ENCODE measurements around the gene KRT17.

The KRT17 gene

GRCh38 chr17:41581366-41582060 lies 42.9 kb downstream of the KRT17 start:
- no peak for DNase-seq
- TF ChIP-seq CTCF (IDR thresholded peaks at IDR 0.05) = no peak
- Mint-ChIP-seq H3K27me3 (ENCODE audit: low read depth, poor library complexity) (peaks cover 46% of the 10 kb centered on the region), H3K27ac (no peak overlapping the region), H3K4me3 (no peak overlapping the region), H3K36me3 (ENCODE audit: low read depth) (no peaks in the 10 kb centered on the region), H3K9me3 (no peaks in the 10 kb centered on the region), H3K4me1 (peaks cover 5% of the 10 kb centered on the region)

GRCh38 chr17:41580687-41581365 lies 43.5 kb downstream of the KRT17 start:
- H3K4me3 Mint-ChIP-seq = no peak overlapping the region
- H3K36me3 Mint-ChIP-seq (ENCODE audit: low read depth) = no peaks in the 10 kb centered on the region
- peaks cover 5% of the 10 kb centered on the region for H3K4me1 Mint-ChIP-seq
- no peak for TF ChIP-seq CTCF (IDR thresholded peaks at IDR 0.05)
- H3K27ac Mint-ChIP-seq = no peak overlapping the region
- H3K9me3 Mint-ChIP-seq = no peaks in the 10 kb centered on the region
- DNase-seq = no peak
- peaks cover 46% of the 10 kb centered on the region for H3K27me3 Mint-ChIP-seq (ENCODE audit: low read depth, poor library complexity)

- no peak for TF ChIP-seq CTCF (IDR thresholded peaks at IDR 0.05)
- DNase-seq = no peak
- no peaks in the 10 kb centered on the region for H3K36me3 Mint-ChIP-seq (ENCODE audit: low read depth)
- no peaks in the 10 kb centered on the region for H3K9me3 Mint-ChIP-seq
- peaks cover 5% of the 10 kb centered on the region for H3K4me1 Mint-ChIP-seq
- H3K4me3 Mint-ChIP-seq = no peak overlapping the region
- H3K27ac Mint-ChIP-seq = no peak overlapping the region
- H3K27me3 Mint-ChIP-seq (ENCODE audit: low read depth, poor library complexity) = peaks cover 42% of the 10 kb centered on the region
Measured at GRCh38 chr17:41580244-41580575, 44.2 kb downstream of the KRT17 start.

GRCh38 chr17:41579484-41580243 lies 44.7 kb downstream of the KRT17 start:
- peak; percentile 90 for DNase-seq
- no peak overlapping the region for H3K4me3 Mint-ChIP-seq
- TF ChIP-seq CTCF (IDR thresholded peaks at IDR 0.05) = peak; percentile 86
- peaks cover 5% of the 10 kb centered on the region for H3K4me1 Mint-ChIP-seq
- no peak overlapping the region for H3K27ac Mint-ChIP-seq
- H3K27me3 Mint-ChIP-seq (ENCODE audit: low read depth, poor library complexity) = peaks cover 41% of the 10 kb centered on the region
- no peaks in the 10 kb centered on the region for H3K36me3 Mint-ChIP-seq (ENCODE audit: low read depth)
- no peaks in the 10 kb centered on the region for H3K9me3 Mint-ChIP-seq

DNA sequence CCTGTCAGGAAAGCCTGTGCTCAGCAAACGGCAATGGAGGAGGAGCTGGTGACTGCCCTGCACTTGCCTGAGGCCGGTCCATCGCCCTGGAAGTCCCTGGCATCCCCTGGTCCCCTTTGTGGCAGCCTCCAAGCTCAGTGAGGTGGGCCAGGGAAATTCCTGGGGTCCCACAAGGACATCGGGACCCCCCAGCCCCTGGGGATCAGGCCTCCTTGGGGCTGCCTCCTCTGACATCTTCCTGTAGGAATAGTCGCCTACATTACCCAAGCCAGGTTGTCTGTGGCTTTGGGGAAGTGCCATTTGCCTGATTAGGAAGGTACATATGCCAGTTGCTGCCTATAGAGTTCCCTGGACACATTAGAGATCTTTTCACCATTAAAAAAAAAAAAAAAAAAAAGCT lies 45.4 kb downstream of the KRT17 start:
- H3K27me3 Mint-ChIP-seq (ENCODE audit: low read depth, poor library complexity) = peaks cover 40% of the 10 kb centered on the region
- no peaks in the 10 kb centered on the region for H3K36me3 Mint-ChIP-seq (ENCODE audit: low read depth)
- no peak overlapping the region for H3K4me3 Mint-ChIP-seq
- peaks cover 5% of the 10 kb centered on the region for H3K4me1 Mint-ChIP-seq
- DNase-seq = no peak
- H3K9me3 Mint-ChIP-seq = no peaks in the 10 kb centered on the region
- no peak overlapping the region for H3K27ac Mint-ChIP-seq
- TF ChIP-seq CTCF (IDR thresholded peaks at IDR 0.05) = no peak
